NCI-H2196 treated with DMSO at 0.1 percent for 48 hours (cell line): ENCODE results near the gene MAGI1.

Source experiments
- DNase-seq: peaks from one replicate; lab custom pipeline; 2025; ENCODE audit not compliant: unreplicated experiment; lab: John Stamatoyannopoulos, UW

Gene MAGI1

GRCh38 chr3:65343736-65344135 lies 695.0 kb downstream of the MAGI1 start:
- DNase-seq: no peak

GRCh38 chr3:65343026-65343425 lies 695.7 kb downstream of the MAGI1 start:
- DNase-seq: no peak

- no peak for DNase-seq
Observed at GRCh38 chr3:65342084-65342683, 696.5 kb downstream of the MAGI1 start.

GRCh38 chr3:65339192-65339740 lies 699.5 kb downstream of the MAGI1 start:
- DNase-seq: no peak

- DNase-seq: no peak
Observed at GRCh38 chr3:65338571-65338970, 700.1 kb downstream of the MAGI1 start.

- no peak for DNase-seq
Observed at GRCh38 chr3:65335587-65335986, 703.1 kb downstream of the MAGI1 start.

- no peak for DNase-seq
Observed at GRCh38 chr3:65334045-65334665, 704.6 kb downstream of the MAGI1 start.

- DNase-seq: no peak
Observed at GRCh38 chr3:65331730-65332129, 707.0 kb downstream of the MAGI1 start.

GRCh38 chr3:65330072-65330471 lies 708.6 kb downstream of the MAGI1 start:
- no peak for DNase-seq

GRCh38 chr3:65328148-65328547 lies 710.6 kb downstream of the MAGI1 start:
- no peak for DNase-seq

GRCh38 chr3:65326574-65326973 lies 712.1 kb downstream of the MAGI1 start:
- no peak for DNase-seq

- no peak for DNase-seq
Observed at GRCh38 chr3:65322910-65323309, 715.8 kb downstream of the MAGI1 start.

GRCh38 chr3:65318231-65318630 lies 720.5 kb downstream of the MAGI1 start:
- DNase-seq: no peak

GRCh38 chr3:65314916-65315315 lies 723.8 kb downstream of the MAGI1 start:
- DNase-seq: no peak

GRCh38 chr3:65314269-65314668 lies 724.4 kb downstream of the MAGI1 start:
- DNase-seq: no peak

GRCh38 chr3:65313666-65314065 lies 725.1 kb downstream of the MAGI1 start:
- DNase-seq: no peak

- no peak for DNase-seq
Observed at GRCh38 chr3:65305836-65306235, 732.9 kb downstream of the MAGI1 start.
